Fibroblast of skin of abdomen (primary cell): ENCODE measurements around the gene C1QL1.
A peak's percentile ranks its signal among the peaks of the same experiment; 100 is the strongest.

Experiments used
- DNase-seq: peaks from one replicate; pipeline ENCODE4 v3.0.0-alpha.2; 2013

C1QL1 gene

DNA sequence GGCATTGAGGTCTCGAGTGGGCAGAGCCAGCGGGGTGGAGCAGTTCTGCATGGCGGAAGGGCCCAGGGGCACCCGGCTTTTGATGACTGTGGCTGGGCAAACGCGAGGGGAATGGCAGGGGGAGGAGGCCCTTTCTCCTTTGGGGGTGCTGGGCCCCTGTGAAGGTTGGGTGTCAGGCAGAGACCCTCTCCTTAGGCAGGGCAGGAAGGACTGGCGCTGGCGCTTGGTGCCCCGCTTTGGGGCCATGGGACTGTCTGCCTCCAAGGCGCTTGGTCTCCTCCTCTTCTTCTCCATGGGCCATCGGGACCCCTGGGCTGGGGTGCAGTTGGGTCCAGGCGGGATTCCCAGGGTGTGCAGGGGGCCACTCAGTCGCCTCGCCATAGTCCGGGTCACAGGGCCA is 40.0 kb downstream of the C1QL1 start:
- no peak for DNase-seq

DNA sequence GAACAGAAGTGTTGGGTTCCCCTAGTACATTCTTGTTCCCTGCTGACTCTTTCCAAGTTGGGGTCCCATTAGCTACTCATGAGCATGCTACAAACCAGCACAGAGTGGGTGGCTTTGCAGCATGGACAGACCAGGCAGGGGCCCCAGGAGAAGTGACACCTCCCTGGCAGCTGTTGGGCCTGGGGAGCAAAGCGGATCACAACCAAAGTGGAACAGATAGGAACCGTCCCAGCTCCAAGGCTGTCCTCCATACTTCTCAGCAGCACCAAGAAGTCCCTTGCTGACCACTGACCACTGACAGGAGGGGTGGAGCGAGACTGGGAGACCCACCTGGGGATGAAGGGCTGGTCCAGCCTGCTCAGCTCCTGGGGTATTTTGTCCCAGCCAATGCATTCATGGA is 40.4 kb downstream of the C1QL1 start:
- no peak for DNase-seq

DNA sequence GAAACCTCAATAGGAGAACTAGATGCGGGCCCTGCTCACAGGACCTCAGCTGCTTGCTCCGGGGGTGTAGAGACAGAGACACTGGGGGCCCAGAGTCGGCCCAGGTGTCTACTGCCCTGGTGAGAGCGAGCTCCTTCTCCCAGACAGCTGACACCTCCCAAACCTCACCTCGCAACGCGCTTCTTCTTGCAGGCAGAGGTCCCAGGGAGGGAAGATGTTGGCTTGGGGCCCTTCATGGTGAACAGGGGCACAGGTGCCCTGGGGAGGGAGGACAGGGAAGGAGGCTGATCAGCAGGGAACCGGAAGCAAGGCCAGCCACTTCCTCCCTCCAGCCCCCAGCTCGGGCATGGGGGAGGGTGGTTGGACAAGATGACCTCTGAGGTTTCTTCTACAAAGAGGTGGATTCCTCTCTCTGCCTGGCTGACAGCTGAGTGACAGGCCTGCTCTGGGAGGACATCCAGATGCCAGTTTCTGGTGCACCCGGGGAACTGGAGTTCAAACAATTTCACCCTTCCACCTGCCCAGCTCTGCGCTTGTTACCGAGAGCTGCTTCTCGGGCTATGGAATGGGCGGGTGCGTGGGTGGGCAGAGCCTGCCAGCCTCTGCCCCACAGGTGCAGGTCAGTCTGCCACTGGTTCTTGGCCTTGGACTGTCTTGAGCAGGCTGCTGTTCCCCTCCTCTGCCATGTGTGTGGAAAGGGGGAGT is 41.1 kb downstream of the C1QL1 start:
- no peak for DNase-seq

DNA sequence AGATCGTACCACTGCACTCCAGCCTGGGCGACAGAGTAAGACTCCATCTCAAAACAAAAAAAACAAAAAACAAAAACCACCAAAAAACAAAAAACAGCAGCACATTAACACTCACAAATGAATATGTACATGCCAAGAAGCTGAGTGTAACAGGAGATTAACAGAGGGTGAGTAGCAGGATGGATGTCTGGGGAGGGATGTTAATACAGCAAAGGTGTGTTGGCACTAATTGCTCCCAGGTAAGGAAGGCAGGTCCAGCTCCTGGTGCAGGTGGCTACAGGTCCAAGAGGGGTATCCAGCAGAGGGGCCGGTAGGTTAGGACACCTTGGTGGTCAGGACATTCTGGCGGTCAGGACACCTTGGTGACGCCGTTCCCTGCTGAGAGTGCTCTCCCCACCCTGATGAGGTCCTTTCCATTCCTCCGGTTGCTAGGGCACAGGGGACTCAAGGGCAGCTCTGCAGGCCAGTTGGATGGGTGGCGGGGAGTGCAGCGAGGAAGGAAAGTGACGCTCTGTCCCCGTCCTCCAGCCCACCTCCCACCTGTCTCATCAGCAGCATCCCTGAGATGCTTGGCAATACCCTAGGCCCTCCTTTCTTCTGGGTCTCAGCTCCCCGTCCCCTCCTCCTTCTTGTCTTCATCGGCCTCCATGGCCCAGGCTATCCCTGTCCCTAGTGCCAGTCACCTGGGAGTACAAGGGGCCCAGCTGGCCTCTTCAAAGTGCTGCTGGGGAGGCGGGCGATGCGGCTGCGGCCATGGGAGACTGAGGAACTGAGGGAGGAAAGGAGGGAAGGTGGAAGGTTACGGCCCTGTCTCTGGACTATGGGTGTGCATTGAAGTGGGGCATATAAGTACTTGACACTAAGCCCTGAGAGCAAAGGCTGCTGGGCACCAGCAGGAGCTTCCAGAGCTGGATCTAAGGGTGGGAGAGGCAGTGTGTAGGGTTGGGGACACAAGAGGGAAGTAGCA is 42.1 kb downstream of the C1QL1 start:
- no peak for DNase-seq

DNA sequence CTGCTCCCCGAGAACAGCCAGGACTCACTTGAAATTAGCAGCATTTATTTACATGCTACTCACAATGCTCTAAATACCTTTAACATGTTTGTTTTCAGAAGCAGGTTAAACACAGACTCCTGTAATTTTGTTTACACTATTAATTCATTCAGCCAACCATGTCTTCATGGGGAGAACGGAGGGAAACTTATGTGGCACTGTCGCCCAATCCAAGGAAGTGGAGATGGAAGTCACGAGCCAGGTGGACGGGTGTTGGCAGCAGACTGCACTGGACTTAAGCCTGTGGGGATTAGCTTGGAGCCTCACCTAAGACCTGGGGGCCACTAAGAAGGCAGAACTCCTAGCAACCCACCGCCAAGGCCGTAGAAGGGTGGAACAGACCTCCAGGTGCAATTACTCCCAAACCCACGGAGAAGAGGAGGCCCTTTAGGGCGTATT is 44.0 kb downstream of the C1QL1 start:
- no peak for DNase-seq

DNA sequence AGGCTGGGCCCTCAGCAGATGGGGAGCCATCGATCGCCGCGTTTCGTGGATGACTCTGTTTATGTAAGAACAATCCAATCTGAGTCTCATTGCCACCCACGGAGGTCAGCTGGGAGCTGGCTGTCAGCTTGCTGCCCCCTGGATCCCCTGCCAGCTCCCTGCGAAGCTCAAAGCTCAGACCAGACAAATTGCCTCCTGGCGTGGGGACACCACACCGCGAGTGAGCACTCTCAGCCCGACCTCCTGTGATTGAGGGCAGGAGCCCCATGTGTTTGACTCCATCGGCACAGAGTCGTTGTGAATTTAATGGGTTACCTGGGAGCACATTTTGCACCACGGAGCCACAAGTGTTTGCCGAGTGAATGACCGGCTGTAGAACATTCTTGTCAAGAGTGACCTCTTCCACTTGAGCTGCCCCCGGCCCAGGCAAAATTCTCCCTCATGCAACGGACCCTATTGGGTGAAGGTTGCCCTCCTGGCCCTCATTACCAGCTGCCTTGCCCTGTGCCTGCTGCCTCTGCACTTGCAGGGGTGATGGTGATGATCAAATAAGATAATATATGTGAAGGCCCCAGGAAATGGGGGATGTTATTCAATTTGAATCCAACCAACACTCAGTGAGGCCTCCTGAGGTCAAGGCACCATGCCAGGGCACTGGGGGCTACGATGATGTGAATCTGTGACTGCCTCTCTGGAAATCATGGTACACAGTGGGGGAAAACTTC is 45.2 kb downstream of the C1QL1 start:
- no peak for DNase-seq

DNA sequence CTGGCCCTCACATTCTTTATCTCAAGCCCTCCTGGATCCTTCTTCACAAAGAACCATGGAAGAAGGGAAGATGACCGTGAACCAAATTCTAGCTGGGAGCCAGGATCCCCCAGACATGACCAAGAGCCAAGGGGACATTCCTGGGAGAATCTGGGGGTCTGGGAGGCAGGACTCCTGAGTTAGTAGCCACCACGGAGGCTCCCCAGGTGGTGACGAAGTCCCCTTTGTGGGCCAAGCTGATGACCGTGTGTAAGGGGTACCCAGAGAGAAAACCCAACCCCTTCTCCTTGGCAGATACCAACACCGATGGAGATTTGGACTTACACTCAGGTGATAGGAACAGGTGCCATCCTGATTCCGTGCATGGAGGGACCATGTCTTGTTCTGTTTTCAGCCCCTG is 46.0 kb downstream of the C1QL1 start:
- no peak for DNase-seq

DNA sequence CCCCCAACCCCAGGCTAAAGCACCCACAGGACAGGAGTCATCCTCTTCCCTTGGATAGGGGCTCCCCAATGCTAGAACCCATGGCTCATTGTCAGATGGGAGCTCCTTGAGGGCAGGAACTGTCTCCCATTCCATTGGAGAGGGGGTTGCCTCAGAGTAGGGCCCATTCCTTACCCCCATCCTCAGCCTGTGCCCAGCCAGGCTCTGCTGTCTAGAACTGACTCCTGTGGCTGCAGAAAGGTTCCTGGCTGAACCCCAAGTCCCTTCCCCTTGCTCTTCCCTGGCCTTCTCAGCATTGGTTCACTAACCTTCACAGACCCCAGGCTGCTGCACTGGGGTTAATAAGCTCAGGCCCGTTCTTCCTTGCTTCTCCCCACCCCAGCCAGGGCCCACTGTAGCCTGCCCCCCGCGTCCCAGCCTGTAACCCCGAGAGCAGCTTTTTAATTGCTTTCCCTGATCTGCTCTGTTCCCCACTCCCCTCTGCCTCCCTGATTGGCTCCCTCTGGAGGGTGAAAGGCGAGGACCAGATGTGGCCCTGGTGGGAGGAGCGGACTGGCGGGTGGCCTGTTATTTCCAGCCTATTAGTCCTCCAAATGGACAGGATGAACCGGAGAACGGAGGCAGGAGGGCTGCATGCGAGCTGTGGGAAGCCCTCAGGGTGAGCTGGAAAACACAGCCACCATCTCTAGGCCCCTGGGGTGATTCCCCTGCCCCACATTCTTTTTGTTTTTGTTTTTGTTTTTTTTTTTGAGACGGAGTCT is 46.8 kb downstream of the C1QL1 start:
- no peak for DNase-seq

DNA sequence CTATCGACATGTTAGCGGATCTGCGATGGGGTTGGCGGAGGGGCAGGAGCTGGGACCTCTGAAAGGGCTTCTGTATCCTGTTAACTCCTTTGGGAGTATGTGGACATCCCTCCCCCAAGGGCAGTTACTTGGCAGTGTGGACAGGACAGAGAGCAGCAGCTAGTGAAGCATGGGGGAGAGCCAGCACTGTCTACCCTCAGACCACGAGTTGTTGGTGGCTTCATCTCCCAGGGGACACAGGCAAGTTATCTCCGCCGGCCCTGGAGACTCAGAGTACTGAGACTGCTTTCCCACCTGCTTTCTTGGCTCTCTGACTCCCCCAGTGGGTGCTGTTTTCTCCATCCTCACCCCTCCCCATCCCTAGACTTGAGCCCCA is 47.5 kb downstream of the C1QL1 start:
- DNase-seq, result no peak

DNA sequence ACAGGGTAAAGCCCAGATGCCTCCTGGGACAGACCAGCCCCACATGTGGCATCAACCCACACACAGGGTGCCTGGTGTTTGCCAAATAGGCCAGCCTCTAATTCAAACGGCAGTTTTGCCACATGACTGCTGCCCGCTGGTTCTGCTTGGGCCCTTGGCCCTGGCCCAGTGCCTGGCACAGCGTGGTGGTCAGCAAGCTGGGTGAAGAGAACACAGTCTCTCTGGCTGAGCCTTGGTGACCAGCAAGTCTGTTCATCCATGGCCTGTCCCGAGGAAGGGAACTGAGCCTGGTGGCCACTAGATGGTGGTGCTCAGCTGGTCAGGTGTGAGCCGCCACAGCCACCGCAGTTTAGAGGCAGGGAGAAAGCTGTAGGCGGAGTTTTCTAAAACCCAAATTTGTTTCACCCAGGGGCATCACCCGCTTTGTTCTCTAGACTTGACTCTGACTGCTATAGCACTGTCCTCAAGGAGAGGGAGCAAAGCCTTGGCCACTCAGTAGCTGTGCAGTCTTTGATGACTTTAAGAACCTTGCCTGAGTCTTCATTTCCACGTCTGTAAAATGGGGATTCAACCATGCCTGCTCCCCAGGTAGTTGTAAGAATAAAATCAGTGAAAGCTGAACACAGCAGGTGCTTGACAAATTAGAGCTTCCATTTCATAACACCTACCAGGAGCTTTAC is 48.1 kb downstream of the C1QL1 start:
- peak; percentile 74 for DNase-seq

DNA sequence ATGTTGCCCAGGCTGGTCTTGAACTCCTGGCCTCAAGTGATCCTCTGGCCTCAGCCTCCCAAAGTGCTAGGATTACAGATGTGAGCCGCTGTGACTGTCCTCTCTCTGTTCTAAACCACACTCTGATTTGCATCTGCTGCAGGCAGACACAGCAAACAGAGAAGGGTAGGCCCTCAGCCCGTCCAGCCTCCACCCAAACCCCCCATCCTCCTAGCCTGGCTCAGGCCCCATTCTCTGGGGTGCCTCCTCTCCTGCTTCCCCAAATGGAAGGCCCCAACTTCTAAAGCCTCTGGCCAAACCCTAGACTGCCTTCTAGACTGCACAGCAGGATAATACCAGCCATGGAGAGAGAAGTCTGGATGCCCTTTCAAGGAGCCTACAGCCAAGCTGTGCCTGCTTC is 48.7 kb downstream of the C1QL1 start:
- DNase-seq, result no peak

DNA sequence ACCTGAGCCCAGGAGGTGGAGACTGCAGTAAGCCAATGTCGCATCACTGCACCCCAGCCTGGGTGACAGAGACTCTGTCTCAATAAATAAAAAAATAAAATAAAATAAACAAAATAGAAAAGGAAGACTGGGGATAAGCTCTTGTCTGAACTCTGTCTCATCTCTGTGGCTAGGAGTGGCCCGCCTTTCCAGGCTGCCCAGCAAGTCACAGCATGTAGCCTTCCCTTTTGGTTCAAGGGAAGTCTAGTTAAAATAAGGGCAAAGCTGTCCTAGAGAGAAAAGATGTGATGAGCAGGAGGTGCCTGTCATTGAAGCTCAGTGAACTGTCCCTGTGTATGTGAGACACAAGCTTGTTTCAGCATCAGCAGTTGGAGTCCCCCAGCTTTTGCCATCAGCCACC is 50.1 kb downstream of the C1QL1 start:
- DNase-seq, result no peak

DNA sequence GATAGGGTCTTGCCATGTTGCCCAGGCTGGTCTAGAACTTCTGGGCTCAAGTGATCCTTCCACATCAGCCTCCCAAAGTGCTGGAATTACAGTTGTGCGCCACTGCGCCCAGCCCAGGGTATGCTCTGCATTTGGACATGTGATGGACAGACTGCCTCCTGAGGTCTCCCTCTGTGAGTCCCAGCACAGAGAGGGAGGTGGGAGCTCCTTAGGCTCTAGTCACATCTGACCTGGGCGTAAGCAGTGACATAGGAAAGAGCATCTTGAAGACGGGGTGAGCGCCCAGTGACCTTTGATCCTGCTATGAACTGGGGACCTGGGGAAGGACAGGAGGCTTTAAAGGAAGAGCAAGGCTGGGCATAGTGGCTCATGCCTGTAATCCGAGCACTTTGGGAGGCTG is 50.6 kb downstream of the C1QL1 start:
- no peak for DNase-seq

DNA sequence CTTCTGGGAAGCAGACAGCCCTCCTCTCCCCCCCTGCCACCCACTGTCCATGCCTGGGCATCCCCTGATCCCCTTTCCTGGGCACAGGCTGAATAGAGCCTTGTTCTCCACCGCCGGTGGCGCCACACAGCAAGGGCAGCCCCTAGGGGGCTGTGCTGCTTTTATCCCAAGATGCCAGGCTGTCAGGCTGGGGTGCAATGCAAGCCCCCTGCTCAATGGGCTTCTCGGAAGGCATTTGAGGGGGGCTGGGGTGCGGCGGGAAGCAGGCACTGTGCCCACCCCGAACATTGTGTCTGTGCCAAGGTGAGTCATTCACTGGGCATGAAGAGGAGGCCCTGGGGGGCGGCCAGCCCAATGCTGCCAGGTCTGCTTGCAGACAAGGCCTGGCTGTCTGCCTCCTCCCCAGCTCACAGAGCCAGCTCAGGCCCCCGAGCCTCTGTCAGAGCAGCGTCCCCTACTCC is 51.3 kb downstream of the C1QL1 start:
- DNase-seq, result peak; percentile 40

DNA sequence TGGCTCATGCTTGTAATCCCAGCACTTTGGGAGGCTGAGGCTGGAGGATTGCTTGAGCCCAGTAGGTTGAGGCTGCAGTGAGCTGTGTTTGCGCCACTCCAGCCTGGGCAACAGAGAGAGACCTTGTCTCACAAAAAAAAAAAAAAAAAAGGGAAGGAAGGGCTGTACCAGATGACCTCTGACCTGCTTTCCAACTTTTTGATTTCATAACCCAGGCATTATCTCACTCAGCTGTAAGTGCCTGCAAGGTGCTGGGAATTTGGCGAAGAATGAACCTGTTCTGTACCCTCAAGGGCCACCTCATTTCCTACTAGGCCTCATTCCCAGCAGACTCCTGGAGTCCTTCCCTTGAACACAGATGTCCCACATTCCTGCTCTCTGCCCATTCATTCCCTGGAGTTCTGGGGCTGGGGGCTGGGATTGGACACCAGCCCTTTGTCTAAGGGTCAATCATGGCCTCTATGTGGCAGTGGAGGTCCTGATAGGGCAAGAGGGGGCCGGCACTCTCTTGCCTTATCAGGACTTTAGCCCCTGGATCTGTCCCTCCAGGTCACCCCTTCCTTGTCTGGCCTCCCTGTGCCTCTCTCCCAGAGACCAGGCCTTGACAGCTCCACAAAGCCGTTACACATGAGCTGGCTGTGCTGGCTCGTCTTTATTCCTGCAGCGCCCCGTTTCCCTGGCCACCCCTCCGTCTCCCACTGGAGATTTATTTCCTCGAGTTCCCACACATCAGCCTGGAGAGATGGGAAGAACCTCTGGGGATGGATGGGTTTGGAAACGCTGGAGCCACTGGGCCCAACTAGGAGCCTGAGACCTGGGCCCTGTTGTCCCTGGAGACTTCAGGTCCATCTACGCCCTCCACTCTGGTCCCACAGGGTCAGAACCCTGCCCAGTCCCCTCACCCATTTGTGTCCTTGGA is 52.0 kb downstream of the C1QL1 start:
- no peak for DNase-seq

DNA sequence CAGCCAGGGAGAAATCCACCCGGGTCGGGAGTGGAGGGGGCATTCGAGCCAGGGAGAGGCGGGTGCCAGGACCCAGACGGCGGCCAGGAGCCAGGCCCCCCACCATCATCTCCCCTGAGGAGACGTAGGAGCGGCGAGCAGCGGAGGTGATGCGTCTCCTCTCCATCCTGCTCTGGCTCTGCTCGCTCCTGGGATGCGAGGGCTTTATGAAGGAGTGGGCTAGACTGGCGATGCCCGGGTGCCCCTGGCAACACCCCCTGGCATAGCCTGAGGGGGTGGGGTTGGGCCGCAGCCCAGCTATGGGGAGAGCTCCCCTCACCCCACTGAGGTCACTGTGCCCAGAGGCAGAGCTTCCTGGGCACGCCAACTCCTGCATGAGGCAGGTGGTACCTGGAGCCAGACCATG is 52.8 kb downstream of the C1QL1 start, which contains the start of gene GFAP:
TSS of gene GFAP (minus strand) at position 180 of the 406 bp plus-strand sequence. CDS start at position 166, 14 bp downstream.
- DNase-seq, result no peak

DNA sequence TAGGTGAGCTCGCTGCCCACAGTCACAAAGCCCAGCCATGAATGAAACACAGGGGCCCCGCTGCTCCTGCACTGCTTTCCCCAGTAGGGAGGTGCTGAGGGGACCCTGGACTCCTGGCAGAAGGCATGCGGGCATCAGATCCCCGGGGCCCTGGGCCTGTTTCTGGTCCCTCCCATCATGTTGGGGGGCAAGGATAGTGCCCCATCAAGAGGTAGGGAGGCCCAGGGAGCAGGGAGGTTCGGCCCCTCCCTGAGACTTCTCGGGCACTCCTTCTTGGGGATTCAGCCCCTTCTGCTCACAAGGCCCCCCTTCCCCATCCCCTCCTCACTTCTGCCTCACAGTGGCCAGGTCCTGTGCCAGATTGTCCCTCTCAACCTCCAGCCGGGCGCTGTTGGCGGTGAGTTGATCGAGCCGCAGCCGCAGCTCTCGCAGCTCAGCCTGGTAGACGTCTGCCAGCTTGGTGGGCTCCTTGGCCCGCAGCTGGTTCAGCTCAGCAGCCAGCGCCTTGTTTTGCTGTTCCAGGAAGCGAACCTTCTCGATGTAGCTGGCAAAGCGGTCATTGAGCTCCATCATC is 53.3 kb downstream of the C1QL1 start:
- no peak for DNase-seq

DNA sequence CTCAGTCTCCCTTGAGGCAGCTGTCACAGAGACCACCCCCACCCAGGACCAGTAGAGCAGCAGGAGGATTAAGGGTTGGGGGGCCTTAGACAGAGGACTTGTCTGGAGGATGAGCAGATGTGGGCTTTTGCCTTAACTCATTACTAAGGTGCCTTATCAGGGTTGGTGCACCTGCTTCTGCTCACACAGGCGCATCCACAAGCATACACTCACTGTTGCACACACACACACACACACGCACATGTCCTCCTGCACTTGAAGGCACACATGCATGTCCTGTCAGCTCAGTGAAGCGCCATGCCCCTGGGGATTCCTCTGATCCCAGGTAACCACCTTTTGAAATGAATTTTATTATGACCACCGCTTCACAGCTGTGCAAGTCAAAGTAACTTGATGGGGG is 54.0 kb downstream of the C1QL1 start:
- no peak for DNase-seq

DNA sequence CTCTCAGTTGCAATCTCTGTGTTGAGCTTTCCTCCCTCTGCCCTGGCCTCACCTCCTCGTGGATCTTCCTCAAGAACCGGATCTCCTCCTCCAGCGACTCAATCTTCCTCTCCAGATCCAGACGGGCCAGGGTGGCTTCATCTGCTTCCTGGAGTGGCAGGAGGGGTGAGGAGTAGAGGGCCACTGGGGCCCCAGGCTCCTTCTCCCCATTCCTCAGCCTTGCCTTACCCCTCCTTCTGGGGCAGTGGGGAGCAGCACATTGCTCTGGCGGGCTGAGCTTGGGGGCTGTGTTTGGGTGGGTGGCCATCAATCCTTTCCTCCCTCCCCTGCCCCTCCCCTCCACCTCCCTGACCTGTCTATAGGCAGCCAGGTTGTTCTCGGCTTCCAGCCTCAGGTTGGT is 54.4 kb downstream of the C1QL1 start:
- no peak for DNase-seq
